Measurements from ENCODE around the gene UCP2.
A peak's percentile ranks its signal among the peaks of the same experiment; 100 is the strongest.

The UCP2 gene

DNA sequence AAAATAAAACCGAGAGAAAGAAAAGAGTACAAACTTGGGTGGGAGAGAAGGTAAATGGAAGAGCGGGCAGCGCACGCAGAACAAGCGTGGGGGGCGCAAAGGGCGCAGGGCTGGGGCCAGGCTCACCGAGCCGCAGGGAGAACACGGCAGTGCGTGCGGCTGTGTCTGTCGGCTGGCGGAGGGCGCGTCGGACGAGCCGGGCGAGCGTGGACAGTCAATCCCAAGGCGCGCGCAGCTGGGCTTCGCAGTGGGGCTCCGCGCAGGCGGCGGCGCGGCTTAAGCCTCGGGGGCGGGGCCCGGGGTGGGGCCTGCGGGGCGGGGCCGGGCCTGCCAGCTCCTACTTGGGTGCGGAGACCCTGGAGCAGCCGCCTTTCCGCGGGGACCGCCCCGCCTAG lies at the start of gene UCP2:
Gene UCP2 (minus strand): TSS at position 249 of the 395 bp plus-strand sequence. CDS start 4,465 bp downstream, outside the sequence.
- peak; percentile 57 to 71 for DNase-seq (ENCODE audit: low read depth in 2 of 2)

DNA sequence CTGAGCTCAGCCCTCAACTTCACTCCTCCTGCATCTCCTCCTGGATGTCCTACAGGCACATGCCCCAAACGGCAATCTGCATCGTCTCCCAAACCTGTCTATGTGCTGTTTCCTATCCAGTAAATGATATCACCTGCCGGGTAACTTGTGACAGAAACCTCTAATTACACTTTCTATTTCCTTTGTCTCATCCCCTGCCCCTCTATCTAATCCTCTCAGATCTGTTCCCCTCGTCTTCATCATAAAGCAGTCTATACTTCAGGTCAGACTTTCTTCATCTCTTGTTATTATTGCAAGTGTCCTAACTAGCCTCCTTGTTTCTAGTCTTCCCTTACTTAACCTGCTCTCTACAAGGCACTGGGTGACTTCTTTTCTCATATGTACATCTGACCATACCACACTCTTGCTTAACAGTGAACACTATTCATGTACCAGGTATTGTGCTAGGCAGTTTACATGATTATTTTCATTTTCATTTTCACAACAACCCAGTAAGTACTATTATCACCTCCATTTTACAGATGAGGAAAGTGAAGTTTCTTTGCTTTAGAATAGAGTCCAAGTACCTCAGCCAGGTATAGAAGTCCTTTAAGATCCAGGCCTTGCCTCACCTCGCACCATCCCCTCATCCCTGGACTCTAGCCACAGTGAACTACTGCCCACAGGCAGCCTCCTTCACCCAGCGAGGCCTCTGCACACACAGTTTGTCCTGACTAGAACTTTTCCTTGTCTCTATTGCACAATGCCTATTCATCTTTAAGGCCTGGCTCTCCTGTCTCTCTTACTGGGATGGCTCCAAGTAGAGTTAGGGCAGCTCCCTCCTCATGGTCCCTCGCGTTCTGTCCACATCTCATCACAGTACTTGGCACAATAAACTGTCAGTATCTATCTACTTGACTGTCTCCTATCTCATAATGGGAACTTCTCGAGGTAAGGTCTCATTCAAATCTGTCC lies 48.4 kb upstream of the UCP2 start:
- no peak for DNase-seq (ENCODE audit: low read depth in 2 of 2)

DNA sequence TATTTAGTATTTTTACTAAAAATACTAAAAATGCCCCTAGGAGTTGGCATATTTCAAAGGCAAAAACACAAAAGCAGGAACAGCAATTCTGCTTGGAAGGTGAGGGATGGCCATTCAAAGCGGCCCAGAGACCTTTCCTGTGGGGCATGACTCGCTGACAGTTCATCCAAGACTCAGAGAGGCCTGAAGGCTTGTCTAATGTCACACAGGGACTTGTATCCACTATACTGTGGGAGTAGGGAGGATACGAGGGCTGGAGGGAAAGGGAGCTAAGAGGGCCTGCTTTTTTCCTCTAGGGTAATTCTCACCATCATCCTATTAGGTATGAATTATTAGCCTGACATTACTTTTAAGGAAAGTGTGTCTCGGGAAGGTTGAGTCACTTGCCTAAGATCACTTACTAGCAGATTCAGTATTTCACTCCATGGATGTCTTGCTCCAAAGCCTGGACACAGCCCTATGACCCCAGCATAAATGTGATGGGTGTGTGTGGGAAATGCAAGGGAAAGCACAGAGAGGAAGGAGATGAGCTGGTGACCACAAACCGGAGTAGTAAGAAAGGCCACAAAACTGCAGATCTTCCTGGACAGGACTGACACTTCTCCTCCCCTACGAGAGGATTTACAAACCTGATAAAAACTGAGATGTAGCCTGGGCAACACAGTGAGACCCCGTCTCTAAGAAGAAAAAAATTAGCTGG lies 43.0 kb upstream of the UCP2 start:
- DNase-seq (ENCODE audit: low read depth in 2 of 2): no peak

DNA sequence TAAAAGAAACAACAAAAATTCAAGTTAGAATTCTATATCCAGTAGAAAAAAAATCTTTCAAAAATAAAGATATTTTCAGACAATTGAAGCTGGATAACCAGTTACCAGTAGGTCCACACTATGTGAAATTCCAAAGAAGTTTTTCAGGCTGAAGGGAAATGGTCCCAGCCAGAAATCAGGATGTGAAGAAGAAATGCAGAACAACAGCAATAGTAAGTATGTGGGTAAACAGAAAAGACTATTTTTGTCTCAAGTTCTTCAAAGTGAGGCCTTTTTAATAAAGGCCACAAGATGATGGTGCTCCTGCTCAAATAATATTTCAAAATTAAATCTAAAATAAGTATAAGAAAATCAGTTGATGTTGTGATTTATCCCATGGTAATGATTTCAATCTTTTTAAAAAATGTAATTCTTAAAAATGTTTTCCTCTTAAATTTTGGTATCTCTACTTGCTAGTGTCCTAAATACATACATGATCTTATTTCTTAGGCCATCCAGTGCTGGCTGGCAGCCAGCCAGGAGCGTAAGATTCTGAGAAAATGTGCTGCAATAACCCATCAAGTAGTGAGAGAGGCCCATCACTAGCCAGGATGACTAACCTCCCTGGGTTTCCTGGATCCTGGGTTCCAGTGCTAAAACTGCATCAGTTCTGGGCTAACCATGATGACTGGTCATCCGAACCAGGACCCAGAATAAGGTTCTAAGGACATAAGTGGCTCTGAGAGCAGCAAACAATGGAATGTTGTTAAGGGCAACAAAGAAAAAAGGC lies 41.8 kb upstream of the UCP2 start:
- no peak for DNase-seq (ENCODE audit: low read depth in 2 of 2)

GRCh38 chr11:74023276-74023675 lies 40.6 kb upstream of the UCP2 start:
- no peak for DNase-seq (ENCODE audit: low read depth in 2 of 2)

DNA sequence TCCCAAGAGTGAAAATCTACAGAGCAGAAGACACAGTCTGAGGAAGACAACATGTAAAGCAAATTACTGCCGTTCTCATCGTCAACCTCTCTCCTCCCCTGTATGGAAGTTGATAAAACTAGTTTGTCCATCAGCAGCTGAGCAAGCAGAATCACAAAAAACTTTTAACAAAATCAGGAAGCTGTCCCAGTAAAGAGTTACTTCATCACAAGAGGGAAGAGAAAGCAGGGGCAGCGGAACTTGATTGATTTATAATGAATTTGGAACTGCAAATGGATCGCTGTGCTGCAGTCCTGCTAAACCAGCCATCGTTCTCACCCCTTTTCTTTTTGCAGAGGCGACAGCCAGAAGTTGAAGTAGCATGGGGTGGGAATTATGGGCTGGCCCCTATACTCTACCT lies 39.9 kb upstream of the UCP2 start:
- DNase-seq (ENCODE audit: low read depth in 2 of 2): no peak

DNA sequence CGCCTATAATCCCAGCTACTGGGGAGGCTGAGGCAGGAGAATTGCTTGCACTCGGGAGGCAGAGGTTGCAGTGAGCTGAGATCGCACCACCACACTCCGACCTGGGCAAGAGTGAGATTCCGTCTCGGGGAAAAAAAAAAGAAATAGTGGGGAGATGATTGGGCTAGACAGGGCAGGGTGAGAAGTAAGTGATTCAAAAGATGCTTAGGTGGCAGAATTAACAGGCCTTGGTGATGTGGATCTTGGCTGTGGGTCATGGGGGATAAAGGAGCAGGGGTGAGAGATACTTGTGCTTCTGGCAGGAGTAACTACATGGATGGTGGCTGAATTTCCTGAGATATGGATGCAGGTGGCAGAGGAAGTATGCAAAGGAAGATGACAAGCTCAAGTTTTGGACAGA lies 39.4 kb upstream of the UCP2 start:
- DNase-seq (ENCODE audit: low read depth in 2 of 2): no peak

DNA sequence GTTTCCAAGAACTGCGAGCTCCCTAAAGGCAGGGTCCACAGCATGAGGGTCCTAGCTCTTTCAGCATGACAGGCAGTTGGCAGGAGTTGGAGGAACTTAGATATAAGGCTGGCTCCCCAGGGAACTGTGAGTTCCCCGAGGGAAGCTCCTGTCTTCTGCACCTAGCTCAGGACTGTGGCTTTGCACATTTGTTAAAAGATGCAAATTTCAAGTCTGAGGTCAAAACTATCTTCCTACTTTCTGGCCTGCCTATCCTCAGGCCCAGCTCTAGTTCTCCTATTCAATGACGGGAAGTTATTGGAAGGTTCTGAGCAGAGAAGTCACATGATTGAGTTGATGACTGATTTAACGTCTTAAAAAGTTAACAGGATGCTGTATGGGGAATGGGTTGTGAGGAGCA lies 37.9 kb upstream of the UCP2 start:
- DNase-seq (ENCODE audit: low read depth in 2 of 2): no peak

DNA sequence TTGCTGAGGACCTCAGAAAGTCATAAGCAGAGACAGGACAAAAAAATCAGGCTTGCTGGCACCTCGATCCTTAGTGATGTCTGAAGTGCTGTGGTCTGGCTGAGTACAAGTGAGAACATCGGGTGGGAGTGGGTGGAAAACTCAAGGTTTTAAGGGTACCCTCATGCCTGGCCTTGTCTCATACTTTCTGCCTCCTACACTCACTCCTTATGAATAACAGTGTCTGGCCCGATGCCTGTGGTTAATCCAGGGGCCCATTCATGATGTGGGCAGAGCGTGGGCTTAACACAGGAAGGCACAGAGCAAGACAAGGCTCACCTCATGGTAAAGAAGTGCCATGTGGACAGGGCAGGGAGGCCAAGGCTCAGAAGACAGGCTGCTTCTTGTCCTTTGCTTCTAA lies 37.2 kb upstream of the UCP2 start:
- peak; percentile 37 to 53 for DNase-seq (ENCODE audit: low read depth in 2 of 2)

GRCh38 chr11:74019104-74019738 lies 36.6 kb upstream of the UCP2 start:
- DNase-seq (ENCODE audit: low read depth in 2 of 2): no peak

- DNase-seq (ENCODE audit: low read depth in 2 of 2): no peak
Observed at GRCh38 chr11:74018331-74019005, 35.8 kb upstream of the UCP2 start.

DNA sequence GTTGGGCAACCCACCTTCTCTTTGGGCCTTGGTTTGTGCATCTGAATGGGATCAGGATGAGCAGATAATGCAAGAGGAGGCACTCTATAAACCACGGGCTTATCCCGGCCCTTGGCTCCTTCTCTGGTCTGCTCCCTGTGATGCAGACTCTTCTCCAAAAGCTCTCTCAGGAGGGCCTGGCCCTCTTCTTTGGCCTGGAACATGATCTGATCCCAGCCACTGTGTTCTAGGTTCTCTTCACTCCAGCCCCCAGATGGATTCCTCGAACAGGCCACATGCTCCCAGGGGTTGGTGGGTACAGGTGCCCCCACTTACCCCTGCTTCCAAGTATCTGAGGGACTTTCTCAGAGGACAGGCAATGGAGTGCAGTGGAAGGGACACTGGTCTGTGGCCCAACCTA lies 35.0 kb upstream of the UCP2 start:
- DNase-seq (ENCODE audit: low read depth in 2 of 2): no peak

DNA sequence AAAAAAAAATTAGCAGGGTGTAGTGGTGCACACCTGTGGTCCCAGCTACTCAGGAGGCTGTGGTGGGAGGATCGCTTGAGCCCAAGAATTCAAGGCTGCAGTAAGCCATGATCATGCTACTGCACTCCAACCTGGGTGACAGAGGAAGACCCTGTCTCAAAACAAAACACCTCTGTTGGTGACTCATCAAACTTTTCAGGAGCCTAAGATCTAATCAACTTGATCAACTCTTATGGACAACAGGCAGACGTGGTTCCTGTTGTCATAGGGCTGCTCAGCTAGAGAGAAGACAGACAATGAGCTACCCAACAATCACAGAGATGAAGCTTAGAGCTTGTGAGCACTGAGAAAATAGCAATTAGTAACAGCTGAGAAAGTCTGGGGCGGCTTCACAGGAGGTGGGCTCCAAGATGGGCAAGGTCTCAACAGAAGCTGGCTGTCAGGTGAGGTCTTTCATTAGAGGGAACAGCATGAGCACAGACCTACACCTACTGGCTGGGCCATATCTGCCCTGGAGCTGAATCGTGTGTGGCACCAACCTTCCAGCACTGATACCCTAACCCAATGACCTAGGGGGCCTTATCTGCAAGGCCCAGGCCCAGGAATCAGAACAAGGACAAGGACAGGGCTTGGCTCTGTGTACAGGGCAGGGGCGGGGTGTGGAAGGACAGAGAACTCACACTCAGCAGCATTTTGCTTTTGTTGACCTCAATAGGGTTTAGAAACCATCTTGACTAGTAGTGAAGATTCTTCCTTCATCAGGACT lies 33.5 kb upstream of the UCP2 start:
- DNase-seq (ENCODE audit: low read depth in 2 of 2): no peak

DNA sequence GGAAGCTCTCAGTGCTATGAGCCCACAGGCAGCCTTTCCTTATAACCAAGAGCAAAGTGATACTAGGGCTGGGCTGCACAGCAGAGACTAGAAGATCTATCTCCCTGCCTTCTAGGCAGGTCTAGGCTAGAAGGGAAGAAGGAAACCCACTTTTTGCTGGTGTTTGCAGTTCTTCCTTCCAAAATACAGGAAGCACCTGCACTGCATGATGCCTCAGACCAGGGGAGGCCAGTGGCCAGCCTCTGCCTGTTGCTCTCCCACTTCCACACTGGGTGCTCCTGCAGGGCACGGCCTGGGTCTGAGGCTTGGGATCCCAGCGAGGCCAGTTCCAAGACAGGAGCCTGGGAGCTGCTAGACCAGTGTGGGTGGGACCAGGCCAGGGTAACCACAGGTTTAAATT lies 32.2 kb upstream of the UCP2 start:
- no peak for DNase-seq (ENCODE audit: low read depth in 2 of 2)

DNA sequence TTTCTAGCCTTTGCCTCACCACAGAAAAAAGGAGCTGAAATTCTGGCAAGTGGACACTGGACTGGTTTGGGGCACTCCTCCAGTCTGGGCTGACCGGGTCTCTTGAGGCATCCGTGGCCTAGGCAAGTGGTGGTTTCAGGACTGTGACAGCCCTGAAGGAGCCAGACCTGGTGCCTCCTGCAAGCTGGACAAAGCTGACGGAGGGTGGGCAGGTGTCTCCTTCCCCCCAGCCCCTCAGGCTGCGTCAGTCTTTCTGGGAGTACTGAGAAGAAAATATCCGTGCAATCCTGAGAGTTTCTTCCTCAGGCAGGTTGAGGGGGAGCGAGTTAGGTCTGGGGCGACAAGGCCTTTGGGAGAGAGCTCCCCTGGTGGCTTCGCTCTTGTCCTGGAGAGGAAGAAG lies 30.5 kb upstream of the UCP2 start:
- no peak for DNase-seq (ENCODE audit: low read depth in 2 of 2)

GRCh38 chr11:74012074-74012809 lies 29.6 kb upstream of the UCP2 start:
- DNase-seq (ENCODE audit: low read depth in 2 of 2): no peak

- DNase-seq (ENCODE audit: low read depth in 2 of 2): no peak
Observed at GRCh38 chr11:74011360-74012073, 28.9 kb upstream of the UCP2 start.

- no peak for DNase-seq (ENCODE audit: low read depth in 2 of 2)
Observed at GRCh38 chr11:74010306-74011300, 28.0 kb upstream of the UCP2 start.
